Measurements from ENCODE around the gene C1orf105. TPM values are rescaled to one million over a fixed set of nuclear protein-coding genes. Genes with fewer than 3 reads are reported as not detected.

Gene C1orf105
- total and polyA plus RNA-seq, 2 of the 13 experiments (the other 11 are each of a cell fraction or from before 2014, with no cell fraction given), result 0.15 to 0.45 TPM

DNA sequence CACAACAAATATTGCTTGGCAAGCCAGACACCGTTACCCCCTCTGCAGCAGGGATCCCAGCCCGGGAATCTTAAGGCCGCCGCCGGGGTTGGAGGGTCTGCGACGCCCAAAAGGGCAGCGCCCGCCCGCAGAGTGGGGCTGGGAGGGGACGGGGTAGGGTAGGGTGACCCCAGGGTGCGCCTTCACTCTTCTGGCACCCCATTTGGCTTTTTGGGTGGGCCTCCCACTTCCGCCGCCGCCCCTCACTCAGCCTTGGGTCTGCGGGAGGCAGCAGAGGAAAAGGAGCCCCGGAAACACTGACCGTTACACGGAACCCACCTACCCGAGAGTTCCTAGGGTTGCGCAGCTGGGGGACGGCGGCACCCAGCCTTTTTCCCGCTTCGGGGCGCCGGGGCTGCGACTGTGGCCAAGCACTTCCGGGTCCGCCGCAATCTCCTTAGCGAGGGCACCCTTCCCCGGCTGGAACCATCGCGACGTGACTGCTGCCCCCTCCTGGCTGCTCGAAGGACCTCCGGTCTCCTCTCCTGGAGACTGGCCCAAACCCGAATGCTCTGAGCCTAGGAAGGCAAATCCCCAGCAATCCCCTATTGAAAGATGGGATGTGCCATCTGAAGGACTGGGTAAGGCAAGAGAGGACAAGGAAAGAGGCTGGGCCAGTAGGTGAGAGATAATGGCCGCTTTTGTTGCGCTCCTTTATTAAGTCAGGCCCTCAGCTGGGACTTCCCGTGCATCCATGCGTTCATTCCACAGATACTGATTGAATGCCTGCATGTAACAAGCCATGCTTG is 23.4 kb downstream of the C1orf105 start, which contains the start of gene PIGC (continued):
- no peak for TF ChIP-seq ZNF10 (CRISPR knock-in tag; IDR thresholded peaks at IDR 0.05; ENCODE audit: borderline replicate concordance, low read depth)
- TF ChIP-seq CHD2 (IDR thresholded peaks at IDR 0.05; ENCODE audit: low read depth, low read length), result 0 out of 2 replicates have a peak, but pooled peaks have one; percentile 34
- peak; percentile 35 for TF ChIP-seq ZSCAN9 (CRISPR knock-in tag; IDR thresholded peaks at IDR 0.05; ENCODE audit: borderline replicate concordance)
- TF ChIP-seq, protein P1, sequence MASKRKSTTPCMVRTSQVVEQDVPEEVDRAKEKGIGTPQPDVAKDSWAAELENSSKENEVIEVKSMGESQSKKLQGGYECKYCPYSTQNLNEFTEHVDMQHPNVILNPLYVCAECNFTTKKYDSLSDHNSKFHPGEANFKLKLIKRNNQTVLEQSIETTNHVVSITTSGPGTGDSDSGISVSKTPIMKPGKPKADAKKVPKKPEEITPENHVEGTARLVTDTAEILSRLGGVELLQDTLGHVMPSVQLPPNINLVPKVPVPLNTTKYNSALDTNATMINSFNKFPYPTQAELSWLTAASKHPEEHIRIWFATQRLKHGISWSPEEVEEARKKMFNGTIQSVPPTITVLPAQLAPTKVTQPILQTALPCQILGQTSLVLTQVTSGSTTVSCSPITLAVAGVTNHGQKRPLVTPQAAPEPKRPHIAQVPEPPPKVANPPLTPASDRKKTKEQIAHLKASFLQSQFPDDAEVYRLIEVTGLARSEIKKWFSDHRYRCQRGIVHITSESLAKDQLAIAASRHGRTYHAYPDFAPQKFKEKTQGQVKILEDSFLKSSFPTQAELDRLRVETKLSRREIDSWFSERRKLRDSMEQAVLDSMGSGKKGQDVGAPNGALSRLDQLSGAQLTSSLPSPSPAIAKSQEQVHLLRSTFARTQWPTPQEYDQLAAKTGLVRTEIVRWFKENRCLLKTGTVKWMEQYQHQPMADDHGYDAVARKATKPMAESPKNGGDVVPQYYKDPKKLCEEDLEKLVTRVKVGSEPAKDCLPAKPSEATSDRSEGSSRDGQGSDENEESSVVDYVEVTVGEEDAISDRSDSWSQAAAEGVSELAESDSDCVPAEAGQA (IDR thresholded peaks at IDR 0.05; ENCODE audit: low read depth), result no peak; the same call in 1 of the 2 replicates
- TF ChIP-seq, protein P1 (CRISPR knock-in tag; IDR thresholded peaks at IDR 0.05; ENCODE audit: borderline replicate concordance), result no peak
- TF ChIP-seq GABPB1 (CRISPR knock-in tag; IDR thresholded peaks at IDR 0.05), result peak; percentile 98
- TF ChIP-seq NRL (CRISPR knock-in tag; IDR thresholded peaks at IDR 0.05; ENCODE audit: borderline replicate concordance), result peak; percentile 85; the same call in 1 of the 2 replicates
- TF ChIP-seq FOXO4 (CRISPR knock-in tag; conservative IDR thresholded peaks at IDR 0.05), result no peak
- TF ChIP-seq HMG20B (CRISPR knock-in tag; conservative IDR thresholded peaks at IDR 0.05), result no peak
- peak; percentile 55; the same call in 1 of the 2 replicates for TF ChIP-seq TFAP4 (IDR thresholded peaks at IDR 0.05; ENCODE audit: borderline replicate concordance, low read depth)
- 0 out of 2 replicates have a peak, but pooled peaks have one; percentile 45 for TF ChIP-seq ATF2 (CRISPR knock-in tag; IDR thresholded peaks at IDR 0.05)
- no peak for TF ChIP-seq FOXO1 (CRISPR knock-in tag; IDR thresholded peaks at IDR 0.05)
- TF ChIP-seq RFX1 (IDR thresholded peaks at IDR 0.05), result no peak
- 0 out of 2 replicates have a peak, but pooled peaks have one; percentile 73 for TF ChIP-seq ZBTB44 (CRISPR knock-in tag; IDR thresholded peaks at IDR 0.05)
- TF ChIP-seq ZNF431 (CRISPR knock-in tag; IDR thresholded peaks at IDR 0.05; ENCODE audit: borderline replicate concordance, low read depth), result 0 out of 2 replicates have a peak, but pooled peaks have one; percentile 28
- TF ChIP-seq TOPORS (CRISPR knock-in tag; IDR thresholded peaks at IDR 0.05), result 0 out of 2 replicates have a peak, but pooled peaks have one; percentile 56
- TF ChIP-seq RCOR2 (CRISPR knock-in tag; IDR thresholded peaks at IDR 0.05), result no peak

All from HepG2 (cell line).